GM12878 (cell line): ENCODE results near the gene DNAJB5. TPM values are rescaled to one million over a fixed set of nuclear protein-coding genes. Genes with fewer than 3 reads are reported as not detected.

Source experiments
- ATAC-seq: fragments of 200-7000 bp; cut with Tn5 transposase; 3 replicates; pipeline ENCODE4 v1.9.1; 2020; ENCODE audit warnings: mild to moderate bottlenecking, moderate library complexity
- BruUV-seq: library from RNA; stranded (reverse); fragments of 400-500 nt; replicated peaks from 2 replicates; lab custom pipeline; 2021; lab: Mats Ljungman, UMichigan
- CTCF ChIA-PET: fragments of 300-600 bp; sonication (Branson Sonifier 250); formaldehyde crosslinking; extraction: SDS; loops from one replicate; lab custom pipeline; 2021; ENCODE audit warnings: inconsistent platforms; lab: Yijun Ruan, JAX
- POLR2A ChIA-PET: fragments of 350-600 bp; formaldehyde crosslinking; extraction: SDS; loops from one replicate; lab custom pipeline; 2021; ENCODE audit warnings: inconsistent platforms; lab: Charles Lee
- RAD21 ChIA-PET: fragments of 300-600 bp; sonication (Branson Sonifier 250); formaldehyde crosslinking; loops from one replicate; lab custom pipeline; 2023; ENCODE audit warnings: antibody characterized with exemption; ENCODE audit not compliant: unreplicated experiment; lab: Charles Lee
- SMC1A ChIA-PET: fragments of 300-600 bp; sonication (Branson Sonifier 250); formaldehyde crosslinking; loops from one replicate; lab custom pipeline; 2023; ENCODE audit not compliant: unreplicated experiment, uncharacterized antibody; lab: Charles Lee
- DNase-seq: peaks from one replicate; pipeline ENCODE4 v3.0.0-alpha.2; 2011; ENCODE audit warnings: low read depth, low spot score
- FAIRE-seq: peaks from 3 replicates; lab custom pipeline; 2011; peaks lifted over from hg19 to GRCh38; lab: Jason Lieb, UNC
- H2AFZ ChIP-seq: 2 replicates; pipeline ENCODE4 v1.6.0; 2011; ENCODE audit warnings: low read depth, low read length, control low read depth; ENCODE audit not compliant: control insufficient read depth
- H3K27ac ChIP-seq: 2 replicates; pipeline ENCODE4 v1.5.1; 2011; ENCODE audit warnings: control low read depth; ENCODE audit not compliant: control insufficient read depth, insufficient read depth
- H3K27me3 ChIP-seq, 2 experiments: replicated peaks in 1 of 2; 2 replicates each; pipeline versions ENCODE4 v1.6.0 to v1.6.1; 2011; ENCODE audit warnings: low read length in 1 of 2; ENCODE audit not compliant: control insufficient read depth in 2 of 2, insufficient read depth in 2 of 2
- H3K36me3 ChIP-seq, 2 experiments: 2 replicates each; pipeline ENCODE4 v1.5.1; 2011; ENCODE audit warnings: low read length in 1 of 2; ENCODE audit not compliant: control insufficient read depth in 2 of 2, insufficient read depth in 2 of 2
- H3K4me1 ChIP-seq: 2 replicates; pipeline ENCODE4 v1.6.1; 2011; ENCODE audit warnings: mild to moderate bottlenecking, low read length, moderate library complexity, mixed read lengths; ENCODE audit not compliant: control insufficient read depth, insufficient read depth
- H3K4me2 ChIP-seq: 2 replicates; pipeline ENCODE4 v1.6.0; 2011; ENCODE audit warnings: control low read depth; ENCODE audit not compliant: control insufficient read depth, insufficient read depth
- H3K4me3 ChIP-seq: fragments of 200-600 bp; sonication (generic); 2 replicates; pipeline ENCODE4 v1.5.1; 2016
- H3K79me2 ChIP-seq: 2 replicates; pipeline ENCODE4 v1.6.0; 2011; ENCODE audit warnings: low read length; ENCODE audit not compliant: control insufficient read depth, insufficient read depth
- H3K9ac ChIP-seq: 2 replicates; pipeline ENCODE4 v1.8.0; 2011; ENCODE audit warnings: low read length, control low read depth, mixed read lengths; ENCODE audit not compliant: control insufficient read depth, insufficient read depth
- H3K9me3 ChIP-seq: replicated peaks from 3 replicates; pipeline ENCODE4 v1.5.1; 2011; ENCODE audit warnings: mild to moderate bottlenecking, low read length; ENCODE audit not compliant: control insufficient read depth, insufficient read depth
- H4K20me1 ChIP-seq: 2 replicates; pipeline ENCODE4 v1.6.0; 2011; ENCODE audit not compliant: control insufficient read depth, insufficient read depth
- RELA ChIP-seq: fragments of 450-650 bp; IDR thresholded peaks from 2 replicates; pipeline ENCODE4 v1.8.0; 2014; ENCODE audit warnings: borderline replicate concordance; ENCODE audit not compliant: partially characterized antibody
- in situ Hi-C: fragments of 300-500 bp; cut with MboI; formaldehyde crosslinking; loops from 9 replicates; pipeline ENCODE4 v1.14.3; 2018; ENCODE audit warnings: mixed read lengths
- intact Hi-C: fragments of 100-400 bp; cut with micrococcal nuclease; formaldehyde crosslinking; loops from one replicate; pipeline ENCODE4 v1.14.2; 2022; ENCODE audit not compliant: unreplicated experiment
- polyA plus RNA-seq, 11 experiments: library from polyadenylated mRNA; depleted of rRNA in 4 of 11; unstranded in 6 of 11; stranded (reverse) in 5 of 11; fragments of >200 nt; fragmentation: Nextera tagmentation in 4 of 11; fragmentation: Illumina TruSeq in 1 of 11; extraction: Ambion mirVana in 4 of 11; extraction: Trizol in 1 of 11; gene quantifications; 1 replicate in 1 of 11; 2 replicates in 10 of 11; pipeline versions ENCODE4 v1.2.1 to v1.2.3, GENCODE V29; 2011 to 2016; ENCODE audit warnings: inconsistent platforms in 2 of 11, missing spikeins in 2 of 11, low read depth in 1 of 11
- total RNA-seq, 4 experiments: library from RNA; depleted of rRNA in 3 of 4; stranded (reverse); fragments of >200 nt in 3 of 4; fragmentation: Illumina TruSeq in 1 of 4; extraction: Trizol in 1 of 4; gene quantifications; 2 replicates each; pipeline versions ENCODE4 v1.2.1 to v1.2.3, GENCODE V29; 2013 to 2021
- TF ChIP-seq, protein P1 (sequence below): IDR thresholded peaks from 2 replicates; pipeline ENCODE4 v1.6.1; 2012; ENCODE audit warnings: low read depth, low read length, improper control_type of control experiment
- TF ChIP-seq, protein P2 (sequence below): fragments of 450-650 bp; IDR thresholded peaks from 2 replicates; pipeline ENCODE4 v1.6.1; 2016; ENCODE audit warnings: mild to moderate bottlenecking
- TF ChIP-seq, protein P3 (sequence below): fragments of 450-650 bp; formaldehyde crosslinking; IDR thresholded peaks from 2 replicates; pipeline ENCODE4 v1.4.0; 2020; ENCODE audit warnings: mild to moderate bottlenecking, moderate library complexity

The DNAJB5 gene
- total and polyA plus RNA-seq, 10 of the 15 experiments (the other 5 are each of a cell fraction or from before 2014, with no cell fraction given), result 0.92 to 13.3 (median 6.8) TPM

DNA sequence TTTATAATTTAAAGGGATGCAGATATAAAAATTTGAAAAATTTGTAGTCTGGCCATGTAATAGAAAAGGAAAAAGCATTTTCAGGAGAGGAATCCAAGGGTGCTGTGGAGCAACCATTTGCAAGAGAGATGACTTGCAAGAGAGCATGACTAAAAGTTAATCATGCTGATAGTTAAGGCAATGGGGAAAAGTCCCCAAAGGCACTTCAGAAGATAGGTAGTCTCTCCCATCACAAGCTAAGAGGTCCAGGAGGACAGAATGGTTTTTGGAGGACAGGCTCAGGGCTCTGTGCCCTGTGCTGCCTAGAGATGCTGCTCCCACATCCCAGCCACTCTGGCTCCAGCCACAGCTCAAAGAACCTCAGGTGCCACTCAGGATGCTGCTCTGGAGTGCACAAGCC is 38.8 kb downstream of the DNAJB5 start:
- TF ChIP-seq, protein P1, sequence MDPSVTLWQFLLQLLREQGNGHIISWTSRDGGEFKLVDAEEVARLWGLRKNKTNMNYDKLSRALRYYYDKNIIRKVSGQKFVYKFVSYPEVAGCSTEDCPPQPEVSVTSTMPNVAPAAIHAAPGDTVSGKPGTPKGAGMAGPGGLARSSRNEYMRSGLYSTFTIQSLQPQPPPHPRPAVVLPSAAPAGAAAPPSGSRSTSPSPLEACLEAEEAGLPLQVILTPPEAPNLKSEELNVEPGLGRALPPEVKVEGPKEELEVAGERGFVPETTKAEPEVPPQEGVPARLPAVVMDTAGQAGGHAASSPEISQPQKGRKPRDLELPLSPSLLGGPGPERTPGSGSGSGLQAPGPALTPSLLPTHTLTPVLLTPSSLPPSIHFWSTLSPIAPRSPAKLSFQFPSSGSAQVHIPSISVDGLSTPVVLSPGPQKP, result no peak
- TF ChIP-seq RELA, result no peak
- TF ChIP-seq, protein P2, sequence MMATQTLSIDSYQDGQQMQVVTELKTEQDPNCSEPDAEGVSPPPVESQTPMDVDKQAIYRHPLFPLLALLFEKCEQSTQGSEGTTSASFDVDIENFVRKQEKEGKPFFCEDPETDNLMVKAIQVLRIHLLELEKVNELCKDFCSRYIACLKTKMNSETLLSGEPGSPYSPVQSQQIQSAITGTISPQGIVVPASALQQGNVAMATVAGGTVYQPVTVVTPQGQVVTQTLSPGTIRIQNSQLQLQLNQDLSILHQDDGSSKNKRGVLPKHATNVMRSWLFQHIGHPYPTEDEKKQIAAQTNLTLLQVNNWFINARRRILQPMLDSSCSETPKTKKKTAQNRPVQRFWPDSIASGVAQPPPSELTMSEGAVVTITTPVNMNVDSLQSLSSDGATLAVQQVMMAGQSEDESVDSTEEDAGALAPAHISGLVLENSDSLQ, result no peak
- TF ChIP-seq, protein P3, sequence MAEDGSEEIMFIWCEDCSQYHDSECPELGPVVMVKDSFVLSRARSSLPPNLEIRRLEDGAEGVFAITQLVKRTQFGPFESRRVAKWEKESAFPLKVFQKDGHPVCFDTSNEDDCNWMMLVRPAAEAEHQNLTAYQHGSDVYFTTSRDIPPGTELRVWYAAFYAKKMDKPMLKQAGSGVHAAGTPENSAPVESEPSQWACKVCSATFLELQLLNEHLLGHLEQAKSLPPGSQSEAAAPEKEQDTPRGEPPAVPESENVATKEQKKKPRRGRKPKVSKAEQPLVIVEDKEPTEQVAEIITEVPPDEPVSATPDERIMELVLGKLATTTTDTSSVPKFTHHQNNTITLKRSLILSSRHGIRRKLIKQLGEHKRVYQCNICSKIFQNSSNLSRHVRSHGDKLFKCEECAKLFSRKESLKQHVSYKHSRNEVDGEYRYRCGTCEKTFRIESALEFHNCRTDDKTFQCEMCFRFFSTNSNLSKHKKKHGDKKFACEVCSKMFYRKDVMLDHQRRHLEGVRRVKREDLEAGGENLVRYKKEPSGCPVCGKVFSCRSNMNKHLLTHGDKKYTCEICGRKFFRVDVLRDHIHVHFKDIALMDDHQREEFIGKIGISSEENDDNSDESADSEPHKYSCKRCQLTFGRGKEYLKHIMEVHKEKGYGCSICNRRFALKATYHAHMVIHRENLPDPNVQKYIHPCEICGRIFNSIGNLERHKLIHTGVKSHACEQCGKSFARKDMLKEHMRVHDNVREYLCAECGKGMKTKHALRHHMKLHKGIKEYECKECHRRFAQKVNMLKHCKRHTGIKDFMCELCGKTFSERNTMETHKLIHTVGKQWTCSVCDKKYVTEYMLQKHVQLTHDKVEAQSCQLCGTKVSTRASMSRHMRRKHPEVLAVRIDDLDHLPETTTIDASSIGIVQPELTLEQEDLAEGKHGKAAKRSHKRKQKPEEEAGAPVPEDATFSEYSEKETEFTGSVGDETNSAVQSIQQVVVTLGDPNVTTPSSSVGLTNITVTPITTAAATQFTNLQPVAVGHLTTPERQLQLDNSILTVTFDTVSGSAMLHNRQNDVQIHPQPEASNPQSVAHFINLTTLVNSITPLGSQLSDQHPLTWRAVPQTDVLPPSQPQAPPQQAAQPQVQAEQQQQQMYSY (CRISPR knock-in tag), result no peak

More for the DNA sequence above, 38.8 kb downstream of the DNAJB5 start:
- DNase-seq (no peak), FAIRE-seq (no peak), ATAC-seq (no peak)
- Histone ChIP-seq H2AFZ (no peak overlapping the region), H3K4me2 (no peak overlapping the region), H3K27ac (no peak overlapping the region), H4K20me1 (no peaks in the 10 kb centered on the region), H3K9ac (no peak overlapping the region), H3K36me3 (no peaks in the 10 kb centered on the region), H3K4me1 (peaks cover 4% of the 10 kb centered on the region; the same call in 1 of the 2 replicates), H3K9me3 (no peaks in the 10 kb centered on the region; the same call in 2 of the 3 replicates), H3K79me2 (no peaks in the 10 kb centered on the region), H3K27me3 (no peaks in the 10 kb centered on the region), H3K4me3 (no peak overlapping the region)
- BruUV-seq, result no TSS peak
- in situ Hi-C loops (no loop called here), intact Hi-C loops (no loop called here)
- ChIA-PET SMC1A (interaction anchor here (1.3 kb wide), 1 partner anchor 23 kb away, joined by 7 read pairs; no protein-coding TSS in a partner anchor), CTCF (interaction anchor here (0.6 to 7.2 kb wide), 6 partner anchors 10 to 967 kb away, joined by 3 to 39 read pairs (median 4); partner anchors contain the start of gene PIGO), POLR2A (interaction anchor here (0.6 kb wide), 1 partner anchor 290 kb away, joined by 3 read pairs; no protein-coding TSS in a partner anchor), RAD21 (interaction anchor here (0.9 kb wide), 1 partner anchor 23 kb away, joined by 3 read pairs; no protein-coding TSS in a partner anchor)
